HCT116 (cell line): ENCODE results near the gene NAALADL2. TPM values are rescaled to one million over a fixed set of nuclear protein-coding genes. Genes with fewer than 3 reads are reported as not detected.

ENCODE experiments used
- ATAC-seq: fragments of 200-7000 bp; cut with Tn5 transposase; 2 replicates; pipeline ENCODE4 v1.9.1; 2020; ENCODE audit warnings: mild to moderate bottlenecking, moderate library complexity
- BruUV-seq: library from RNA; stranded (reverse); fragments of 400-500 nt; replicated peaks from 2 replicates; lab custom pipeline; 2021; lab: Mats Ljungman, UMichigan
- CTCF ChIA-PET: fragments of 300-600 bp; sonication (Branson Sonifier 250); formaldehyde crosslinking; loops from one replicate; lab custom pipeline; 2021; ENCODE audit warnings: antibody characterized with exemption; lab: Charles Lee
- POLR2A ChIA-PET: fragments of 300-600, 350-600 bp; sonication (Branson Sonifier 250); formaldehyde crosslinking; loops from one replicate; lab custom pipeline; 2021; ENCODE audit warnings: antibody characterized with exemption; lab: Charles Lee
- RAD21 ChIA-PET, 2 experiments: fragments of 300-600 bp; sonication (Branson Sonifier 250); formaldehyde crosslinking; loops; one replicate each; lab custom pipeline; 2023; ENCODE audit warnings: low total read pairs in 2 of 2; ENCODE audit not compliant: uncharacterized antibody in 2 of 2, unreplicated experiment in 2 of 2, low non-redundant PET in 1 of 2; lab: Charles Lee
- DNase-seq: peaks from one replicate; pipeline ENCODE4 v3.0.0-alpha.2; 2010; ENCODE audit warnings: low read depth, low spot score
- H2AFZ ChIP-seq: fragments of 200-600 bp; shearing (Covaris generic), sonication (generic); 2 replicates; pipeline ENCODE4 v1.6.1; 2017; ENCODE audit warnings: low read depth, mixed run types, mixed read lengths, antibody characterized with exemption, low read length; ENCODE audit not compliant: poor library complexity, severe bottlenecking
- H3K27ac ChIP-seq: 2 replicates; pipeline ENCODE4 v1.5.1; 2012; ENCODE audit warnings: low read depth, low read length
- H3K27me3 ChIP-seq: fragments of 200-600 bp; sonication (generic); 2 replicates; pipeline ENCODE4 v1.6.1; 2016; ENCODE audit warnings: mixed run types, low read length, mixed read lengths; ENCODE audit not compliant: insufficient read depth
- H3K36me3 ChIP-seq, 2 experiments: fragments of 200-500 bp in 1 of 2; fragments of 200-600 bp in 1 of 2; sonication (Bioruptor generic) in 1 of 2; sonication (generic) in 1 of 2; 2 replicates each; pipeline versions ENCODE4 v1.5.1 to v1.6.1; 2014 to 2016; ENCODE audit warnings: low read length in 2 of 2, inconsistent platforms in 1 of 2, mixed read lengths in 1 of 2, mixed run types in 1 of 2; ENCODE audit not compliant: insufficient read depth in 2 of 2, control insufficient read depth in 1 of 2
- H3K4me1 ChIP-seq, 2 experiments: fragments of 200-600 bp in 1 of 2; sonication (generic) in 1 of 2; 2 replicates each; pipeline versions ENCODE4 v1.5.1 to v1.6.1; 2012 to 2017; ENCODE audit warnings: low read length in 2 of 2, inconsistent platforms in 1 of 2, mild to moderate bottlenecking in 1 of 2, mixed read lengths in 1 of 2, mixed run types in 1 of 2, moderate library complexity in 1 of 2; ENCODE audit not compliant: insufficient read depth in 2 of 2, control insufficient read depth in 1 of 2
- H3K4me2 ChIP-seq: fragments of 200-600 bp; sonication (generic); 2 replicates; pipeline ENCODE4 v1.6.1; 2017; ENCODE audit warnings: mixed run types, low read length, mixed read lengths
- H3K4me3 ChIP-seq, 2 experiments: fragments of 200-600 bp in 1 of 2; sonication (generic) in 1 of 2; replicated peaks in 1 of 2; 2 replicates each; pipeline ENCODE4 v1.5.1; 2011 to 2016; ENCODE audit warnings: low read length in 2 of 2, control low read depth in 1 of 2, low read depth in 1 of 2, mild to moderate bottlenecking in 1 of 2, mixed read lengths in 1 of 2, mixed run types in 1 of 2
- H3K79me2 ChIP-seq: fragments of 200-600 bp; sonication (generic); 2 replicates; pipeline ENCODE4 v1.6.1; 2017; ENCODE audit warnings: mild to moderate bottlenecking, mixed run types, low read length, moderate library complexity, mixed read lengths; ENCODE audit not compliant: insufficient read depth
- H3K9ac ChIP-seq: fragments of 200-600 bp; sonication (generic); 2 replicates; pipeline ENCODE4 v1.6.1; 2016; ENCODE audit warnings: low read length, mixed read lengths
- H3K9me2 ChIP-seq: fragments of 200-600 bp; sonication (generic), shearing (Covaris generic); 2 replicates; pipeline ENCODE4 v1.6.1; 2017; ENCODE audit warnings: mixed run types, mild to moderate bottlenecking, moderate library complexity; ENCODE audit not compliant: insufficient read depth
- H3K9me3 ChIP-seq, 2 experiments: fragments of 200-500 bp in 1 of 2; fragments of 200-600 bp in 1 of 2; sonication (Bioruptor generic) in 1 of 2; sonication (generic) in 1 of 2; 2 replicates each; pipeline ENCODE4 v1.6.1; 2014 to 2017; ENCODE audit warnings: low read length in 2 of 2, mixed read lengths in 2 of 2, inconsistent platforms in 1 of 2, low read depth in 1 of 2, mild to moderate bottlenecking in 1 of 2, mixed run types in 1 of 2, moderate library complexity in 1 of 2; ENCODE audit not compliant: control insufficient read depth in 1 of 2, insufficient read depth in 1 of 2
- H4K20me1 ChIP-seq: fragments of 200-600 bp; sonication (generic), shearing (Covaris generic); 2 replicates; pipeline ENCODE4 v1.6.1; 2017; ENCODE audit warnings: mixed run types, mild to moderate bottlenecking, moderate library complexity; ENCODE audit not compliant: insufficient read depth
- CBX3 ChIP-seq: IDR thresholded peaks from 2 replicates; pipeline ENCODE4 v1.6.1; 2012; ENCODE audit warnings: low read depth
- CEBPB ChIP-seq: IDR thresholded peaks from 2 replicates; pipeline ENCODE4 v1.6.1; 2012; ENCODE audit warnings: low read depth
- CTCF ChIP-seq, 3 experiments: fragments of 200-600 bp in 1 of 3; sonication (generic) in 1 of 3; IDR thresholded peaks in 2 of 3; conservative IDR thresholded peaks in 1 of 3; 2 replicates each; pipeline ENCODE4 v1.5.1; 2012 to 2017; ENCODE audit warnings: low read depth in 2 of 3, low read length in 2 of 3, antibody characterized with exemption in 1 of 3, borderline replicate concordance in 1 of 3, control low read depth in 1 of 3, mild to moderate bottlenecking in 1 of 3, mixed read lengths in 1 of 3, mixed run types in 1 of 3, moderate library complexity in 1 of 3; ENCODE audit not compliant: insufficient read depth in 1 of 3
- EGR1 ChIP-seq: IDR thresholded peaks from 2 replicates; pipeline ENCODE4 v1.6.1; 2012; ENCODE audit warnings: low read depth
- ELF1 ChIP-seq: IDR thresholded peaks from 2 replicates; pipeline ENCODE4 v1.6.1; 2012; ENCODE audit warnings: low read depth, borderline replicate concordance
- EZH2 ChIP-seq: fragments of 200-600 bp; sonication (generic); IDR thresholded peaks from 2 replicates; pipeline ENCODE4 v1.6.1; 2017; ENCODE audit warnings: antibody characterized with exemption, mixed run types
- EZH2phosphoT487 ChIP-seq: fragments of 200-600 bp; IDR thresholded peaks from 2 replicates; pipeline ENCODE4 v1.6.1; 2018; ENCODE audit warnings: antibody characterized with exemption, borderline replicate concordance
- MAX ChIP-seq: IDR thresholded peaks from 2 replicates; pipeline ENCODE4 v1.6.1; 2012
- POLR2A ChIP-seq: IDR thresholded peaks from 2 replicates; pipeline ENCODE4 v1.7.0; 2011; ENCODE audit warnings: borderline replicate concordance; ENCODE audit not compliant: insufficient read depth, insufficient read length; ENCODE audit errors: extremely low read depth
- REST ChIP-seq: IDR thresholded peaks from 2 replicates; pipeline ENCODE4 v1.6.1; 2012; ENCODE audit warnings: low read depth
- SIN3A ChIP-seq: IDR thresholded peaks from 2 replicates; pipeline ENCODE4 v1.6.1; 2012; ENCODE audit warnings: low read depth
- SP1 ChIP-seq: IDR thresholded peaks from 2 replicates; pipeline ENCODE4 v1.6.1; 2012; ENCODE audit warnings: low read depth
- TCF7L2 ChIP-seq: IDR thresholded peaks from 2 replicates; pipeline ENCODE4 v1.7.0; 2011; ENCODE audit warnings: borderline replicate concordance, inconsistent platforms; ENCODE audit not compliant: insufficient read depth, insufficient read length; ENCODE audit errors: extremely low read depth
- ZBTB33 ChIP-seq: IDR thresholded peaks from 2 replicates; pipeline ENCODE4 v1.6.1; 2011; ENCODE audit warnings: mild to moderate bottlenecking, low read length, moderate library complexity; ENCODE audit not compliant: insufficient replicate concordance; ENCODE audit errors: extremely low read depth
- ZNF274 ChIP-seq: fragments of 200-500 bp; sonication (Bioruptor generic); IDR thresholded peaks from 2 replicates; pipeline ENCODE4 v1.6.1; 2014; ENCODE audit warnings: mild to moderate bottlenecking, low read depth, low read length, inconsistent platforms
- intact Hi-C: fragments of 100-400 bp; cut with micrococcal nuclease; formaldehyde crosslinking; loops from 2 replicates; pipeline ENCODE4 v1.10.0; 2022
- total RNA-seq: library from RNA; stranded (reverse); gene quantifications from one replicate; pipeline ENCODE4 v1.2.1, GENCODE V29; 2021; ENCODE audit not compliant: unreplicated experiment

Gene NAALADL2
- total RNA-seq, 1 experiment from 2014 or later: 2.9 TPM

GRCh38 chr3:175127075-175127662 is 268.0 kb downstream of the NAALADL2 start:
- H3K4me2 ChIP-seq: no peak overlapping the region
- H3K9me2 ChIP-seq: no peaks in the 10 kb centered on the region; the same call in 1 of the 2 replicates
- no peak overlapping the region for H3K4me3 ChIP-seq
- no peaks in the 10 kb centered on the region for H3K4me1 ChIP-seq
- H2AFZ ChIP-seq: no peak overlapping the region
- no peaks in the 10 kb centered on the region for H3K79me2 ChIP-seq
- H3K36me3 ChIP-seq: no peaks in the 10 kb centered on the region
- no peak overlapping the region for H3K27ac ChIP-seq
- no peak for TF ChIP-seq CTCF (IDR thresholded peaks at IDR 0.05 in 2 of 3, conservative IDR thresholded peaks at IDR 0.05 in 1 of 3; ENCODE audit: borderline replicate concordance in 1 of 3, insufficient read depth in 1 of 3, low read depth in 2 of 3, low read length in 2 of 3)
- no peak for TF ChIP-seq EZH2phosphoT487
- no peak for TF ChIP-seq MAX
- TF ChIP-seq EGR1: no peak
- no peak for TF ChIP-seq ZNF274
- no peak for TF ChIP-seq ELF1
- TF ChIP-seq EZH2: no peak
- TF ChIP-seq REST: no peak
- no peak for TF ChIP-seq POLR2A
- TF ChIP-seq TCF7L2: no peak
- no peak for TF ChIP-seq SIN3A
- no peak for TF ChIP-seq CEBPB
- no peak for TF ChIP-seq SP1
- no peak for TF ChIP-seq CBX3
- no peak for TF ChIP-seq ZBTB33
- TF ChIP-seq, all 23 proteins: peak for 0
- intact Hi-C loops: loop anchor here (10.0 kb wide), 1 partner anchor 262 kb away; no protein-coding TSS in a partner anchor
- CTCF ChIA-PET: no interaction called here
- Histone ChIP-seq H4K20me1 (no peaks in the 10 kb centered on the region), H3K9me3 (no peaks in the 10 kb centered on the region), H3K27me3 (no peaks in the 10 kb centered on the region), H3K9ac (no peak overlapping the region)
- no TSS peak for BruUV-seq
- no peak for DNase-seq
- POLR2A ChIA-PET: no interaction called here
- ATAC-seq: no peak
- RAD21 ChIA-PET: no interaction called here
